GM15510 (cell line): ENCODE data around the gene OR4K13.

Source experiments
- POLR2A ChIP-seq: IDR thresholded peaks from 3 replicates; pipeline ENCODE4 v1.6.1; 2011; ENCODE audit warnings: borderline replicate concordance; ENCODE audit not compliant: insufficient read length; ENCODE audit errors: extremely low read depth

OR4K13 gene, protein sequence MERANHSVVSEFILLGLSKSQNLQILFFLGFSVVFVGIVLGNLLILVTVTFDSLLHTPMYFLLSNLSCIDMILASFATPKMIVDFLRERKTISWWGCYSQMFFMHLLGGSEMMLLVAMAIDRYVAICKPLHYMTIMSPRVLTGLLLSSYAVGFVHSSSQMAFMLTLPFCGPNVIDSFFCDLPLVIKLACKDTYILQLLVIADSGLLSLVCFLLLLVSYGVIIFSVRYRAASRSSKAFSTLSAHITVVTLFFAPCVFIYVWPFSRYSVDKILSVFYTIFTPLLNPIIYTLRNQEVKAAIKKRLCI

DNA sequence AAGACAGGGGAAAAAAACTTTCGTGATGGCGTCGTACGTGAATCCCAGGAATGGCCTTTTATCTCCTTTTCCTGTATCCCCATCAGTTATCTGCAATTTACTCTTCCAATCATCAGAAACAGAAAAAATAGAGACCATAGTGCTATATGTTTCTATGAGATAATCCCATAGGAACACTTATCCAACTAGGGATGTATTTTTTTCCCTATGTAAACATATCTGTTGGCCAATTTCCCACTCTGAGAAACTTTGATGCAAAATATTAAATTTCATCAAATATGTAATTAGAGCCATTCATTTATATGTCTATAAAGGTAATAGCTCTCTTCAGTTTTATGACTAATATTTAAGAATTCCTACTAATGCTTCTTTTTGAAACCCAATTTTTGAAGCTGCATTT, at the start of gene OR4K13:
Gene OR4K13, minus strand, starts transcription at position 101 of the 400 bp plus-strand sequence. CDS start 1,280 bp downstream, outside the sequence.
- no peak for TF ChIP-seq POLR2A

DNA sequence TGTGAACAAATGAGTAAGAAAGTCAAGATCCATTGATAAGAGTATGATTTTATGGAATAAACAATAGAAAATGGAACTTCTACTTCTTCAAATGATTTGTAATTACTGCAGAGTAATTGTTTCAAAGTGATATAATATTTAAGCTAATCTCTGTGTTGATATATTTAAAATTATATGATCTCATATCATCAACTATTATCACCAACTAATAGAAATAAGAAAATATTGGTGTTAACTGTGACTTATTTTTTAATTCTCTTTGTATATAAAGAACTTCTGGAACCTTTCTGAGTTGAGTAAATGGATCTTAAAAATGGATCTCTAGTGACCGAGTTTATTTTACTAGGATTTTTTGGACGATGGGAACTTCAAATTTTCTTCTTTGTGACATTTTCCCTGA, 23.9 kb upstream of the OR4K13 start, which contains the start of gene OR4L1:
Gene OR4L1, plus strand, starts transcription at position 301 of the 400 bp plus-strand sequence. Its CDS starts 0 bp downstream, at position 301.
- TF ChIP-seq POLR2A, result no peak

DNA sequence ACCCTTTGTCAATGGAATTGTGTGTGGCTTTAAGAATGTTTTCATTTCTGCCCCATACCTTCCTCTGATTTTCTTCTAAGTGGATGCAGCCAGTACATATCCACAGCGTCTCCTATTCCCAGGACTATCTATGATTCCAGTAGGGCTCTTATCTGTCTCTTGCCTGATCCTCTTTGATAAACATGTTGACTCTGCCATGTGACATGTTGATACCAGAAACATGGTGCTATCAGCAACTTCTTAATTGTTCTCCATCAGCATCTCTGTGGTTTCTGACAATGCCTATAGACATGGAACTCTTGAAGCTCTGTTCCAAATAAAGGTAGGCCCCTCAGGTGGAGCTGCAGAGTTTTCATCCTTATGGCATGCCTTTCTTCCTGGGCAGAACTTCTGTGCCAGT, 12.4 kb upstream of the OR4K13 start:
- no peak for TF ChIP-seq POLR2A

DNA sequence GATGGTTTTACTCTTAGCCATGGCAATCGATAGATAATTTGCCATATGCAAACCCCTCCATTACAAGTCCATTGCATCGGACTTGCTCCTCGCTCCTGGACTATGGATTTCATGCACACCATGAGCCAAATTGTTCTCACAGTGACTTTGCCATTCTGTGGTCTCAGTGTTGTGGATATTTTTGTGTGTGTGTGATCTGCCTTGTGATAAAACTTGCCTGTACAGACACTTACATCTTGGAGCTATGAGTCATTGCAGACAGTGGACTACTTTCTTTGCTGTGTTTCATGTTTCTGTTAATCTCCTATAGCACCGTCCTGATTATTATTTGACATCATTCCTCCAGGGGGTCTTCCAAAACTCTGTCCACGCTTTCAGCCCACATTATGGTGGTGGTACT, 8.4 kb upstream of the OR4K13 start:
- TF ChIP-seq POLR2A, result no peak

DNA sequence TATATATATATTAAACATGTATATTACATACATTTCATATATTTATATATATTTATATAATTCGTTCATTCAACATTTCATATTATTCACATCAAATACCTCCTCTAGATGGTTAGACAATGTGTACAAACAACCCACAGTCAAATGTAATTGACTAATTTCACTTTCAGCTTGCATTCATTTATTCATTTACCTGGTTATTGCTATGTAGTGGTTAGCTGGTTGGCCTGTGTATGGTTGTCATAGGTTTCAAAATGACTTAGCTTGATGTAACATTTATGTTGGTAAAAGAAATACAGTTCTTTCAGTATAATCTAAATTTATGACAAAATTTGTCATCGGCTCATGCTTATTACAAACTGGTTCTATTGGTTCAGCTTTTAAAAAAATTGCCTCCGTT, 389 bp downstream of the OR4K13 start:
- TF ChIP-seq POLR2A, result no peak

DNA sequence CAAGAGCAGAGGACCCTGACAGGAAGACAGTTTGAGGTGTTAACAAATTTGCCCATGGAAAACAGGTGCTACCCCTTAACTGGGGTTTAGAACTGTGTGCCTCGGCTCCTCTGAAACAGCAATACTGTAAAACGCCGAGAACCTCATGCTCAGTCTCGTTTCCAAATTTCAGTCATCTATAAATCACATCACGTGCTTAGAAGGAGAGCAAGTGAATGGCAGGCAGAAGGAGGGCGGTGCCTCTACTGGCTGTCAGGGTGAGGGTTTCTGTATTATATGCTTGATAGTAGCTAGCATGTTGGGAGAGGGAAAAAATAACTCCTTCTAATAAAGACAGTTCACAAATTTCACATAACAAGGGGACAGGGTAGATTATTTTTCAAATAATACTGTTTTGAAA, 4.8 kb downstream of the OR4K13 start:
- no peak for TF ChIP-seq POLR2A

DNA sequence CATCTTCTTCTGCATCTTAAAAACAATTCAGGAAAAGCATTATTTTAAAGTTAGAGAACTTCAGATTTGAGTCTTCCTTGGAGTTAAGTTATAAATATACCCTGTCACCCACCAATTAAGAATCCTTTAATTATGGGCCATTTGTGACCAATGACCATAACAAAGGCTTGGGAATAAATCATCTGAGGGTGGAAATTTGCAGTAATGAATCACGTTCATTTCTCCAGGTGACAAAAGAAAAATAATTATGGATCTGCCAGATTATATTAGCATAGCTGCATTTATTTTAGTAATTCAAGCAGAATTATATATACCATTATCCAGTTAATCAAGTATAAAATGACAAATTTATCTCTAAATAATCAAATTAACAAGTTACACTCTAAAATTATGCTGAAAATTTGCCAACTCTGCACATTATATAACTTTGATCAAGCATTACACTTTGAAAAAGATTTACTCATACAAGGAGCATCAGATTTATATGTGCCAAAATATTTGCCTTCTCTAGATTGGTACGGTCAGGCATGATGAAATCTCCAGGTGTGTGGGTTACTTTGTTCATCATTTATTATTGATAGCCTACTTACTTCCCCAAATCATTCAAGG, 16.5 kb downstream of the OR4K13 start, which contains the start of gene OR4K14:
Gene OR4K14, minus strand, starts transcription at position 51 of the 609 bp plus-strand sequence. CDS start 4,114 bp downstream, outside the sequence.
- TF ChIP-seq POLR2A, result no peak

DNA sequence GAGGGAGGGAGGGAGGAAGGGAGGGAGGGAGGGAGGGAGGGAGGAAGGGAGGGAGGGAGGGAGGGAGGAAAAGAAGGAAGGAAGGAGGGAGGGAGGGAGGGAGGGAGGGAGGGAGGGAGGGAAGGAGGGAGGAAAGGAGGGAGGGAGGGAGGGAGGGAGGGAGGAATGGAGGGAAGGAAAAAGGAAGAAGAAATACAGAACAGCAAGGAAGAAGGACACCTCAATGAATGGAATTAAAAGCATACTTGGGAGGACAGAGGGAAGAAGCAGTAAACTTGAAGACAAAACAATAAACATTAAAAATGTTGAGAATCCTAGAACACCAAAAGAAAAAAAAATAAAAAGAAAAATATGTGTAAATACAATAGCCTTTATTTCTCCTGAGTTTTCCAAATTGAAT, 27.7 kb downstream of the OR4K13 start:
- TF ChIP-seq POLR2A, result no peak

DNA sequence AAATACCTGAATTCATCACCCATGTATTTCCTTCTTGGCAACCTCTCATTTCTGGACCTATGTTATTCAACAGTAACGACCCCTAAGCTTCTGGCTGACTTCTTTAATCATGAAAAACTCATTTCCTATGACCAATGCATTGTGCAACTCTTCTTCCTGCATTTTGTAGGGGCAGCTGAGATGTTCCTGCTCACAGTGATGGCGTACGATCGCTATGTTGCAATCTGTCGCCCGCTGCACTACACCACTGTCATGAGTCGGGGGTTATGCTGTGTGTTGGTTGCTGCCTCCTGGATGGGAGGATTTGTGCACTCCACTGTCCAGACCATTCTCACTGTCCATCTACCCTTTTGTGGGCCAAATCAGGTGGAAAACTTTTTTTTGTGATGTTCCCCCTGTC, 33.5 kb downstream of the OR4K13 start:
- TF ChIP-seq POLR2A, result no peak

DNA sequence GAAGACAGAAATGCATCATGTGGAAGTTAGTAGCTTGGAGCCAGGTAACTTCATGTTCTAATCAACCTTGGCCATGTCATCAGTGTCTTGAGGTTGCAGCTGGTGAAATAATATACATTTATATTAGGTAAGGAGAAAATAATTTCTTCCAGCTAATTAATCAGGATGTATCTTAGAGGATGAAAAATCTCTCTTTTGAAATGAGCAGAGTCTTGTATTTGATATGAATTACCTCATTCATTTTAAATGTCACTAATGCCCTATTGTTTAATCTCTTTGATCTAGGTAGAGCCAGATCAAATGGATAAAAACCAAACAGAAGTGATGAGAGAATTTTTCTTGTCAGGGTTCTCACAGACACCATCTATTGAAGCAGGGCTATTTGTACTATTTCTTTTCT, 34.0 kb downstream of the OR4K13 start, which contains the start of gene OR4Q2:
Gene OR4Q2, plus strand, starts transcription at position 301 of the 400 bp plus-strand sequence.
- no peak for TF ChIP-seq POLR2A

DNA sequence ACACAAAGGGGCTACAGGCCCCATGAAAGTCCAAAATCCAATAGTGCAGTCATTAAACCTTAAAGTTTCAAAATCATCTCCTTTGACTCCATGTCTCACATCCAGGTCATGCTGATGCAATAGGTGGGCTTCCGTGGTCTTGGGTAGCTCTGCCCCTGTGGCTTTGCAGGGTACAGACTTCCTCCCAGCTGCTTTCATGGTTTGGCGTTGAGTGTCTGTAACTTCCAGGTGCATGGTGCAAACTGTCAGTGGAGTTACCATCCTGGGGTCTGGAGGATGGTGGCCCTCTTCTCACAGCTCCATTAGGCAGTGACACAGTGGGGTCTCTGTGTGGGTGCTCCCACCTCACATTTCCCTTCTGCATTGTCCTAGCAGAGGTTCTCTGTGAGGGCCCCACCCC, 42.4 kb downstream of the OR4K13 start:
- no peak for TF ChIP-seq POLR2A
